ENCODE results near the gene IGSF8.

Gene IGSF8

GRCh38 chr1:160084771-160085321 is 13.6 kb downstream of the IGSF8 start:
- TF ChIP-seq CTCF (conservative IDR thresholded peaks at IDR 0.05) (no peak), ZFX (IDR thresholded peaks at IDR 0.05) (no peak)
- H3K27ac ChIP-seq = no peak overlapping the region; the same call in 1 of the 2 replicates

GRCh38 chr1:160083968-160084770 is 14.2 kb downstream of the IGSF8 start:
- H3K27ac ChIP-seq = peak overlapping the region; percentile 20; the same call in 1 of the 2 replicates

GRCh38 chr1:160082926-160083325 is 15.5 kb downstream of the IGSF8 start:
- TF ChIP-seq ZFX (IDR thresholded peaks at IDR 0.05) = no peak
- no peak for TF ChIP-seq CTCF (conservative IDR thresholded peaks at IDR 0.05)
- H3K27ac ChIP-seq = no peak overlapping the region

More at GRCh38 chr1:160083968-160084770, 14.2 kb downstream of the IGSF8 start:
- peak; percentile 95 for TF ChIP-seq CTCF (conservative IDR thresholded peaks at IDR 0.05)
- TF ChIP-seq ZFX (IDR thresholded peaks at IDR 0.05) = no peak

GRCh38 chr1:160082487-160082886 is 15.9 kb downstream of the IGSF8 start:
- H3K27ac ChIP-seq = no peak overlapping the region
- TF ChIP-seq ZFX (IDR thresholded peaks at IDR 0.05) = no peak
- no peak for TF ChIP-seq CTCF (conservative IDR thresholded peaks at IDR 0.05)

DNA sequence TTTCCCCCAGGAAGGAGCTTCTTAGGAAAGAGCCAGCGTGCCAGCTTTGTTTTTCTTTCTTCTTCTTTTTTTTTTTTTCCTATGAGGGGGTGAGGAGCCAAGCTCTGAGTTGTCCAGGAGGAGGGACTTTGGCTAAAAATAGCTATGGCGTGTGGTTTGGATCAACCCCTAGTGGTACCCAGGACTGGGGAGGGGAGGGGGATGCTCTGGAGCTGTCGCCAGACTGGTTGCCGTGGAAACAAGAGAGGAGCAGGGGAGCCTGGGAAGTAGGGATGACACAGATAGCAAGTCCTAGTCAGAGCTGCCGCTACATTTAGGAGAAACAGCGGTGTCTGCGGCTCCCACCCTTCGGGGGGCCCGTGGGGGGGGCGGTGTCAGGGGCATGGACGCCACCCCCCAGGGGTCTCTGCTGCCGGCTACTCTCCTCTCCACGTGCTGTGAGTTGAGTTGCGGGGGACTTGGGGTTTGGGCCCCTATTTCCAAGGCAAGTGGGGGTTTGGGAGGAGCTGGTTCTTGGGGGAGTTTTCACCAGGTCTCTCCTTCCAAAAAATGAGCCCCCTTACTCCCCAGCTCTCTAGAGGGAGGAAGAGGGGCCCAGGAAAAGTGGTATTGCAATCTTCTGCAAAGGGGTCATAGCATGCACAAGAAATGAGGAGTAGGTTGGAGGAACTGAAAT is 17.0 kb downstream of the IGSF8 start, which contains the start of gene KCNJ9:
Gene KCNJ9, plus strand, starts transcription at position 278 of the 676 bp plus-strand sequence. CDS start 2,493 bp downstream, outside the sequence.
- TF ChIP-seq ZFX (IDR thresholded peaks at IDR 0.05) = no peak
- no peak for TF ChIP-seq CTCF (conservative IDR thresholded peaks at IDR 0.05)
- H3K27ac ChIP-seq = no peak within 1 kb of the TSS

GRCh38 chr1:160080381-160081100 is 17.9 kb downstream of the IGSF8 start:
- TF ChIP-seq CTCF (conservative IDR thresholded peaks at IDR 0.05) (no peak), ZFX (IDR thresholded peaks at IDR 0.05) (no peak)
- H3K27ac ChIP-seq = no peak overlapping the region

All from C4-2B (cell line).